Measurements from ENCODE around the gene FLVCR2.

The FLVCR2 gene

DNA sequence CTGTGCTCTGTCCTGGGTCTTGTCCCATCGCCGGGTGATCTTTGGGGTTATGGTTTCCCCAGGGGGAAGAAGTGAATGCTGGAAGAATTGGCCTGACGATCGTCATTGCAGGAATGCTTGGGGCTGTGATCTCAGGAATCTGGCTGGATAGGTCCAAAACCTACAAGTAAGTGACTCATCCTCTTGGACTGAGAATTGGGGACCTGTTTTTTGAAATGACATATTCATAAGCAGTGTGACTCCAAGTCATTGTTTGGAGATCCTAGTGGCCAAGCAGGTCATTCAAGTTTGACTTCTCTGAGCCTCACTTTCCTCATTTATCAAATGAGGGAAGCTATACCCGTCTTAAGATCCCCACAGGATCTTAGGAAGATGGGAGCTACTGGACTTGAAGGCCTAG, 56.4 kb downstream of the FLVCR2 start:
- no peak for DNase-seq

DNA sequence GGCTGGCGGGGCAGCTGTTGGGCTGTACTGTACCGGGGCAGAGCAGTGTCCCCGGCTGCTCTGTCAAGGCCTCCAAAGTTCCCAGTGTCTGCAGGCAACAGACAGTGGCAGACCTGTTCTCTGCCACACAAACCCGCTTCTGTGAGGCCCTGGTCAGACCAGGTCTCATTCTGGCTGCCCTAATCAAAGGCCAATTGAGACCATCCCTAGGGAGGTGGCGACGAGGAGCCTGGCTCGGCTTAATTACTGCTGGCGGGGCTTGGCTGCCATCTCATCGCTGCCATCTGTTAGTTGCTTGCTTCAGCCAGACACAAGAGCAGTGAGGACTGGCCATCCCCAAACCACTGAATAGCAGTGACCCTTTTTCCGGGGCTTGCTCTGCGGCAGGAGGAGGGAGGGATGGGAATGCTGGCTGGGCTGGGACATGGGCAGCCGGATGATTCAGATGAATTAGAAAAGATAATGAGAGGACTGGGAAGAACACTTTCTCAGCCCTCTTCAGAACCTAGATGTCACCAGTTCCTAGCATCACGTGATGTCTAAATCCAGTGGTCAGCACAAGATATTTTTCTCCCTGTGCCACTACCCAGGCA, 57.8 kb downstream of the FLVCR2 start:
- peak; percentile 9 for DNase-seq

DNA sequence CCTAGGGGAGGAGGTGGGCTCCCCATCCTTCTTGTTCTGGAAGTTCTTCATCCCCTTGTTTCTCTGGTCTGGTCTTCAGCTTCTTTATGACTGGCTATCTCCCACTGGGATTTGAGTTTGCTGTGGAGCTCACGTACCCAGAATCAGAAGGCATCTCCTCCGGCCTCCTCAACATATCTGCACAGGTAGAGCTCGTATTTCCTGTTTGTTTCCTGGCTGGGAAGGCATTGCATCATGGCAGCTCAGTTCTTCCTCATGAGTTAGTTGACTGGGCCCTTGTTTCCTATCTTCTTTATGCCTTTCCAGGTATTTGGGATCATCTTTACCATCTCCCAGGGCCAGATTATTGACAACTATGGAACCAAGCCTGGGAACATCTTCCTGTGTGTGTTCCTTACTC, 62.5 kb downstream of the FLVCR2 start:
- DNase-seq: no peak

DNA sequence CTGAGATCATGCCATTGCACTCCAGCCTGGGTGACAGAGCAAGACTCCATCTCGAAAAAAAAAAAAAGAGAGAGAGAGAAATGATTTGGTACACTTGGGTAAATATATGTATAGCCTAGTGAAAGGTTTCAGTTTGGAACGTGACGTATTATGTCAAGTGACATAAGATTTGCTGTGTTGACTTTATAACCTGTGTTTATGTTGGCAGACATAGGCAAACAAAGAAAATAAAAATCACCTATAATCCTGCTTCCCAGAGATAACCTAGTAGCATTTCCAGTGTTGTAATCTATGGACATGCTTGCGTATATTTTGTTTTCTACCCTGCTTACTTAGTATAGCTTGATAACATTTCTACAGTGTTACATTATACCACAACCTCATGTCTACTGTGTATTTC, 65.6 kb downstream of the FLVCR2 start:
- no peak for DNase-seq

DNA sequence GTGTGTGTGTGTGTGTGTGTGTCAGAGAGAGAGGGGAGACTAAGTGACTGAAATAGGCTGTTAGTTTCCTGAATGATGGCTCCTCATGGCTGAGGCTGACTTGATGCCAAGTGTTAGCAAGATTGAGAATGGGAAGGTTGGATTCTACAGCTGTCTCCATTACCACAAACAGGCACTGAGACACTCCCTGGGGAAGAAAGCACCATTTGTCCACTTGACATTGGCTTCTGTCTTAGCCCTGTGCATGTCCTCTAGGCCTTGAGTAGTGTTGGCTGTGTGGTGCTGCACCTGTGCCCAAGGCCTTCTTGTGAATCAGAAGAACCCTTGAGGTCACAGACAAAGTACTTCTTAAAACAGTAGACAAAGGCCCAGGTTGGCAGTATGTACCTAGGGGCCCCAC, 66.6 kb downstream of the FLVCR2 start:
- no peak for DNase-seq

DNA sequence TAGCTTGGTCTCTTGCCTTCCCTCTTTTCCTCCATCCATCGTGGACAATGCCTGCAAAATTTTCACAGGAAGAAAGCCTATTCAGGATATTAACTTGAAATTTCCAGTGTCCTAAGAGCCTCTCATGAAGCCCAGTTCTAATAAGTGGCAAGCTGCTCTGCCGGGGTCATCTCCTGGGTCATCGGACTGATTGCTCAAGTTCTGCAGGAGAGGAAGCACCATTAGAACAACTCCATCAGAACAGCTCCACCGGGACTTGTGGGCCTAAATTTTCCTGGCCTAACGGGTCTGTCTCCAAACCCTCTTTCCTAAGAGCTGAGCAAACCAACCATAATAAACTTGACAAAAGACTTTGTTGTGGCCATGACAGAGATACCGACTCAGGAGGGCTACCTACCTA, 68.3 kb downstream of the FLVCR2 start:
- no peak for DNase-seq

DNA sequence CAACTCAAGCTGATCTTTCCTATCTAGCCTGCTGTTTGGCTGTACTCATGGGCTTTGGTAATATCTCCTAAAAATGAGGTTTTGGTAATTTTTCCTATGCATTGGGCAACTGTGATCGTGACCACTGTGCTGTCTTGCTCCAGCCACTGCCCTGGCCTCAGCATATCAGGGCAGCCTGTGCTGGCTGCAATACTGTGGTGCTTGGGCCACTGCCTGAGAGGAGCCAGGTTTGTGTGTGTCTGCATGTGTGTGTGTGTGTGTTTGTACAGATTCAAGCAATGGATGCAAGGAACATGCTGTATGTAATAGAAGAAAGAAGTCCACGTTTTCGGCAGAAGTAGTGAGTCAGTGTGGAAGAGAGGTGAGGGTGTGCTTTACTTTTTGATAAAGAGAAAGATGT, 69.2 kb downstream of the FLVCR2 start:
- no peak for DNase-seq

DNA sequence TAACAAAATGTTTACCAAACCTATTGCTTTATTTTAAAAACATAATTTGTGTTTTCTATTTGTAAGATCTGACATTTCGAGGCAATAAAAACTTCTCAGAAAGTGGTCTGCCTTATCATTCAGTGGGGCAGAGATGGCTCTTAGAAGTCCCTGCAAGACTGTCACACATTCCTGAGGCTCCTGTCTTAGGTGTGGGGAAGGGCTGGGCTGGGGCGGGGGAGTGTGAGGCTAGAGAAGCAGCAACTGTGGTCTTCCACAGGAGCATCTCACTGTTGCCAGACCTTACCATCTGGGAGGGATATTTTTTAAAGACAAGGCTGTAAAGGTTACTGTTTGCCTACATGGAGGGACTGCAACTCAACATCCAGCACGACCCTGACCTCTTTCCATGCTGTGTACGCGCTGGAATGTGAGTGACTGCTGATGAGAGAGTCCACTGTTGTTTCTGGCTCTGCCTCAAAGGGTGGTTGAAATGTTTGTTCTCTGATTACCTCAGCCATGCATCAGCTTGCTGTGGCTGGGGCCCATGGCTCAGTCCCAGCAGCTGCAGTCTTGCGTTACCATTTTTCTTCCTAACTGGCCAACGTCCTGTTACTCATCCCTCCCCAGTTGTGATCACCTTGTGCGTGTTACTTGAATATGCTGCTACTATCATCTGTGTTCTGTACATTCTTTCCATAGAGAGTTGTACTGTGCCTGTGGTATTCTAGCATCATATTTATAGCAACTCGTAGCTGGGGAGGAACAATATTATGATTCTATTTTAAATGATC, 69.8 kb downstream of the FLVCR2 start:
- no peak for DNase-seq

DNA sequence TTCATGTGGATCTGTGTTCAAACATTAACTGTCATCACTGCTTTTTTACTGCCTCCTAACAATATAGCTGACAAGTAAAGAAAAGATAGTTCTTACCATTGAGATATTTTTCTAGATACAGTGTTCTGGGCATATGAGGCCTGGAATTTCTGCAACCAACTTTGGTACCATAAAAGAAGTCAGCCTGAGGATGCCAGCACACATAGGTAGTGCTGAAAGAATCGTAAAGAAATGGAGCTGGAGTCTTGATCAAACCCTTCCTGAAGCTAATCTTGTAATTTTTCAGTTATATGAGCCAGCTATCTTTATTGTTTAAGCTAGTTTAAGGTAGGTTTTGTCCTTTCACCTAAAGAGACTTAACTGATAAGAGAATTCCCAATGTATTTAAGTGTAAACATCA, 70.9 kb downstream of the FLVCR2 start:
- no peak for DNase-seq

DNA sequence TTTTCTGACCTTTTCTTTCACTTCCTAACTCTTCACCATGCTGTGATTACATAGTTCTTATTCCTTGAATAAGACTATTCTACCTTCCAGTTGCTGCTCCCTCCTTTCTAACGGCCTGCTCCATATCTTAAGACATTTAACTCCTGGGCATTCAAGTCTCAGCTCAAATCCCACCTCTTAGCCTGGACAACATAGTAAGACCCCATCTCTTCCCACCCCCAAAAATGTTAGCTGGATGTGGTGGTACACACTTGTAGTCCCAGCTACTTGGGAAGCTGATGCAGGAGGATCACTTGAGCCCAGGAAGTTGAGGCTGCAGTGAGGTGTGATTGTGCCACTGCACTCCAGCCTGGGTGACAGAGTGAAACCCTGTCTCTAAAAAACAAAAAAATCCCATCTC, 71.4 kb downstream of the FLVCR2 start:
- no peak for DNase-seq

DNA sequence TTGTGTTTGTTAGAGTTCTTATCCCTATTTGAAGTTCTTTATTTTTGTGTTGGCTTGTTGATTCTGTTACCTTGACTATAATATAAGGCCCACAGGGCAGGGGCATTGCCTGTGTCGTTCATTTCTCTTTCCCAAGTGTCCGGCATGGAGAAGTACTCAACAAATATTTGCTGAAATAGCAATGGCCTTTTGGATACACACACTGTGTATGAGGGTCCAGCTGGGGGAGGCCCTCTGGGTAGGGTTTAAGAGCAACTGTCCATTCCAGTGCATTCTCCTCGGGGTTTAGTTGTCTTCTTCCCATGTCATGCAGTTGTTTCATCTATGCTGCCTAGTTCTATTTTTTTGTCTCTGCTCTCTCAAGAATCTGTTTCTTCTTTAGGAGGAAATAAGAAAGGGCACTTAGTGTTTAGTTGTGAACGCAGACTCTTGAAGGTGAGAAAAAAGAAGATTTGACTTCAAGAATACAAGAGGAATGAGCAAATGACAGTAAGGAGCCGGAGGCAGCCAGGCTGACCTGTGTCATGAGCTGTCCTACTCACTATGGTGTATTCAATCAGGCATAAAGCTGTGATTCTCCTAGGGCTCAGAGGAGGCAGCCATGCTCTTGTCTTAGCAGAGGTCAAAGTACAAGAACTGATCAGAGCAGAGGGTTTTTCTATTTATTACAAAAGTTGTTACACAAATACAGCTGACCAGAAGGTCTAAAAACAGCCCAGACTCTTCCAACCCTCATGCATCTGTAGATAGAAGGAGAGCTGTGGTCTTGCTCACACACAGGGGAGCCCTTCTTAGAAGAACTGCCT, 72.0 kb downstream of the FLVCR2 start:
- DNase-seq: no peak

DNA sequence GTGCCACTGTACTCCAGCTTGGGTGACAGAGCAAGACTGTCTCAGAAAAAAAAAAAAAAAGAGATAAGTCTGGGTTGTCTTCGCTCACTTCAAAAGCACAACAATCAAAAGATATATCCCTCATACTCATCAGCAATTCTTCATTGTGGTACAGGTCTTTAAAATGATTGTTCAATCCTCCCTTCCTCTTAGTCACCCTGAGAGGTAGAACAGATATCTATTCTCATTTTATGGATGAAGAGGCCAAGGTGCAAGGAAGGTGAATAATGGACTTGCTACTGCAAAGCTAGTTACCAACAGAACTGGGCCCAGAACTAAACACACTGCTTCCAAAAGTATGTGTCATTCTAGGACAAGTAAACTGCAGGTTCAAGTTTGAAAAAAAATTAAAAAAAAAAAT, 75.1 kb downstream of the FLVCR2 start:
- DNase-seq: no peak

DNA sequence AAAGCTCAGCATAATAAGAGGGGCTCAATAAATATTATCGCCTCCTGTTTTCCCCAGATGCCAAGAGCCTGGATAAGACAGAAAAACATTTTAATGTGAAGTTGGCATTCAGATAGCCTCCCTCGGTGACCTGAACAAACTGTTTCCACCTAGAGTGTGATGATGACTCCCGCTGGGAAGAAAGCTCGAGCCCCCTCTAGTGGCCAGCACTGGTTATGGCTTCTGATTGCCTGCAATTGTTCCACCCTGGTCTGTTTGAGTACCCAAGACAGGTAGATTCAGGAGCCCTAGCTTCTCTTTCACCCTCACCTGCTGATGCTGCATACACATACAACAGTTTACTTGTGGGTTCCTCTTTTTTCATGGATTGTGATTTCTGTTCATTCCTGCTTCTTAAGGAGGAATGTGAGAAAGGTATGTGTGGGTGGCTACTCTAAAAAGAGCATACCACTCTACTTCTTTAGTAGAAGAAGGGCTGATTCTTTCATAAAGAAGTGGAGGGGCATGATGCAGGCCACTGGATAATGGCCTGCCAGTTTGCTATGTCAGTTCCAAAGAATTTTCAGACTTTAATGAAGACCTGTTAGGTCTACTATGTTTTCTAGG, 75.8 kb downstream of the FLVCR2 start:
- peak; percentile 63 for DNase-seq

DNA sequence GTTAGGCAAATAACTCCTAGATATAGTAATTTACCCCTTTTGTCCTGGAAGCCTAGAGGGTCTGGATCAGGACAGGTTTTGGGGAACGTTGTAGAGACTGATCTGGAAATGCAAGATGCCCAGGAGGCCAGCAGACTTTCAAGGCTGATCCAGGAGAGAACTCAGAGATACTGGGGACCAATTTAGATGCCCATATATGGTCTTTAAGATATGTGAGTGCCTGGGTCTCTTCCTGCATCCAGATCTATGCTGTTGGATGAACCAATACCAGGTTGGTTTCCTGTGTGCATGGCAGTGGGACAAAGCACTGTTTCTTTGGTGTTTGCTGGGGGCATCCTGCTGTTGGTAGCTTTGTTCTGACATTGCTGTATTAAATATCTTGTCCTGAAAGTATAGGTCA, 76.8 kb downstream of the FLVCR2 start:
- no peak for DNase-seq

DNA sequence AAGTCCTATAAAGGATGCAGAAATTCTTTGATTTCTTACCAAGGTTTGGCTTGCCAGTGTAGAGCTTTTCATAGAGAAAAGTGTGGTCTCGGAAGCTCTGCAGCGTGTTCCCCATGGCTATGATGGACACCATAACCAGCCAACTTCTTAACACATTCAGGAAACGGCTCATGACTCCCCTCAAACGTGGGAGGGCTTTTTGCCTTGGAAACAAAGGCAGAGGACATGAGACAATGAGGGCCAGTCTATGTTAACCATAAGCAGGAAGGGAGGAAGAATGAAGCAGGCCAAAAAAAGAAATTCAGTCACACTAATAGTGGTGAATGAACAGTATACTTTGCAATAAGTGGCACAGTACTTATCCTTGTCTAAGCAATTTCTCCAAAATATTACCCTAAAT, 78.9 kb downstream of the FLVCR2 start:
- DNase-seq: no peak

DNA sequence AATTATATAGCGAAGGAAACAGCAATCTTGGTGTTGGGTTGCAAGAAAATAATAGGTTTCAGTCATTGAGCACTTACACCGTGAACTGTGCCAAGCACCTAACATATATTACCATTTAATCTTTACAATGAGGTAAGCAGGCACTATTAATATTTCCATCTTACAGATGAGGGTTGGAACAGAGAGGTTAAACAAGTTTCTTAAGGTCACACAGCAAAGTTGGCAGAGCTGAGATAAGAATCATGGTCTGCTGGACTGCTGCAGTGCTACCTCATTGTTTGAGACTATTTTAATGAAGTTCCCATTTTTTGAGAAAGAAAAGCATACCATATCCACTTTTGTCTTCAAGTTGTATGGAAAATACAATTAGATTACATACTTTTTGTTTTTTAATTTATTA, 80.5 kb downstream of the FLVCR2 start:
- no peak for DNase-seq

DNA sequence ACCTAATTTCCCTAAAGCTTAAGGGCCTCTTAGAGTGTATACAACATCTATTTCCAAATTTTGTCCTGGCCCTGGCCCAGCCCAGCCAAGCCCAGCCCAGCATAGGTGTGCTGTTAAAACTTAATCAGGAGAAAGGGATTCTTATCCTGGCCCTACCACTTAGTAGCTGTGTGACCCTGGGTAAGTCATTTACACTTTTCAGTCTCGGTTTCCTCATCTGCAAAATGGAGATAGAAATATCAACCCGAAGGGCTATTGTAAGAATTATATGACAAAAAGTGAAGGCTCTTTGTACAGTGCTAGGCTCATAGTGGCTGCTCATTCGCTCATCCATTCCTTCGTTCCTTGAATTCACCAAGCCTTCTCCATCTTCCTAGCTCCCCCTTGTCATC, 81.8 kb downstream of the FLVCR2 start:
- no peak for DNase-seq

DNA sequence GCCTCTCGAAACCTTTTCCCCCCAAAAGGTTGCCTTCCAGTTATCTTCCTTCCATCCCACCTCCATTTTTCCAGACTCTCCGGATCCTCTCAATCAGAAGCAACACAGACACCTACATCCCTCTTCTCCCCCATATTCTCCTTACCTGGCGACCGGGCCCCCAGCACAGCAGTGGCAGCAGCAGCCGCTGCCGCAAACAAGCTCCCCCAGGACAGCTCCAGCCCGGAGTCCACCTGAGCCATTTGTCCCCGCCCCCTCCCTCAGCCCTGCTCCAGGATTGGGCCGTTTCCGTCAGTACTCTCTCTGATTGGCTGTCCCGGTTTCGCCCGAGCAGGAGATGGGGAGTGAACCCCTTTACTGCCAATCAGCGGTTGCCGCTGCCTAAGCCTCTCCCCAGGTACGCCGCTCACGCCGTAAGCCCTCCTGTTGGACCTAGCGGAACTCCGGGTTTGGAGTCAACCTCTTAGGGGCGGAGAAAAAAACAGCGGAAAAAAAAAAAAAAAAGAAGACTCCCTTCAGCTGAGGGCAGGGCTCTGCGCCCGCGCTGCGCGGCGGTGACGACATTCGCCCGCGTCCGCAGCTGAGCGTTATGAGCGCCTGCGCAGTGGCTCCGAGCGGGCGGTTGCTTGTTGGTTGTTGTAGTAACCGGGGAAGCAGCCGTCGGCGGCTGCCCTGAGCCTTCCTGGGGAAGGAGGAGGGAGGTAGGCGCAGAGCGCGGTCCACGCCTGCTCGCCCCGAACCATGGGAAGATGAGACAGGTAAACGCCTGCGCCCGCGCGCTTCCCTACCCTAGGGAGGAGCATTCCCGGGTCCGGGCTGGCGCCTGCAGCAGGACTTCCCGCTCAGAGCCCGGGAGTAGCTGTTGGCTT, 82.4 kb downstream of the FLVCR2 start, which contains the start of the genes ERG28 and TTLL5:
TSS of gene ERG28 (minus strand) at position 247 of the 869 bp plus-strand sequence. CDS start 3,374 bp downstream, outside the sequence.
TSS of gene TTLL5 (plus strand) at position 617 of the 869 bp plus-strand sequence. CDS start 1,904 bp downstream, outside the sequence.
- DNase-seq: peak; percentile 100

DNA sequence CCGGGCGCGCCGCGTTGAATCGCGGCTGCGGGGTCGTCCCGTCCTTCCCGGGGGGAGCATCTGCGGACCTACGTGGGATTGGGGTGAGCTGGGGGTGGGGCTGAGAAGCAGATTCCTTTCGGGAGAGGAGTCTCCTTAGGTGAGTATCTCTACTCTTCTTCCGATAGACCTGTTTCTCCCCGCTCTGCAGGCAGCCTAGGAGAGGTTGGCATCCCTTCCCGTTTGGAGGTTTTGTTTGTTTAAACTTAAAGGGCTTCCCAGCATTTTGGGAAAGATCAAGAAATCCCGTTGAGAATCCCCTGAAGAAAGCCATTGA, 83.0 kb downstream of the FLVCR2 start:
- DNase-seq: no peak

DNA sequence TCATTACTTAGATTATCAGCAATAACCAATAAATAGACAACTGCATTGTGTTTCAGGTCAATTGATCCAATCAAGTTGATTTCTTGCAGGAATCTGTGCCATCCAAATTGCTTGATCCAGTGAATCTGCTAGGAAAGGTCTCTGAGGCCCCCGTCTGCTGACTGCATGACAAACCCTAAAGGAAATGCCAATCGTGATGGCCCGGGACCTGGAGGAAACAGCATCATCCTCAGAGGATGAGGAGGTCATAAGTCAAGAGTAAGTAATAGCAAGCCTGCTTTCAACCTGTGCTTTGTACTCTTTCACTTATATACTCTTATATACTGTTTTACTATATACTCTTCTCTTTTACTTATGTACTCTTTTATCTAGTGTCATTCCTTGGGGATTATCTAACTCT, 84.5 kb downstream of the FLVCR2 start:
- DNase-seq: no peak

DNA sequence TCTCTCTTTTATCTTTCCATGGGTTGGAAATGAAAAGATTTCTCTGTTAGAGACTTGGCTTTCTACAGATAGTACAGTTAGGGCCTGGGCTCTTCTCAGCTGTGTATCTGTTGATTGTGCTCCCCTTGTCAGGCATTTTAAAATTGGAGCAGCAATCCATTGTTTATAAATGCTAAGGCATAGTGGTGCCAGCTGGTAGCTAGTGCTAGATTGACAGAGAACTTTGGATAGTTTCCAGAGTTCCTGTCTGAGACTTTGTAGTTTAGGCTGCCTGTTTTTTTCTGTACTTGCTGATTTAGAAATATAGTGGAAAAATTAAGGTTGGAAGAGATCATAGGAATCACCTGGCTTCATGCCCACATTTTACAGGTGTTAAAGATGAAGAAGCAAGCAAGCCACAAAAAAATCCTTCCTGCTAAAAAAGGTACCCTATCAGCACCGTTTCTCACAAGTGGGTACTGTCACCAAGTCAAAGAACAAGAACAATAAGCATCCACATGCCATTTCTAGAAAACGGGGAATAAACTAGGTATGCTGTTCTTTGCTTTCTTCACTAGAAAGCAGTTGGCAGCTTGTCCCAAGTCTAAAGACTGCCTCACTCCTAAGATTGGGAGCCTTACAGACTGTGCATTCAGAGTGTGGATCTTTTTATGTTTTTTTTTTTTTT, 88.8 kb downstream of the FLVCR2 start:
- peak; percentile 27 for DNase-seq

DNA sequence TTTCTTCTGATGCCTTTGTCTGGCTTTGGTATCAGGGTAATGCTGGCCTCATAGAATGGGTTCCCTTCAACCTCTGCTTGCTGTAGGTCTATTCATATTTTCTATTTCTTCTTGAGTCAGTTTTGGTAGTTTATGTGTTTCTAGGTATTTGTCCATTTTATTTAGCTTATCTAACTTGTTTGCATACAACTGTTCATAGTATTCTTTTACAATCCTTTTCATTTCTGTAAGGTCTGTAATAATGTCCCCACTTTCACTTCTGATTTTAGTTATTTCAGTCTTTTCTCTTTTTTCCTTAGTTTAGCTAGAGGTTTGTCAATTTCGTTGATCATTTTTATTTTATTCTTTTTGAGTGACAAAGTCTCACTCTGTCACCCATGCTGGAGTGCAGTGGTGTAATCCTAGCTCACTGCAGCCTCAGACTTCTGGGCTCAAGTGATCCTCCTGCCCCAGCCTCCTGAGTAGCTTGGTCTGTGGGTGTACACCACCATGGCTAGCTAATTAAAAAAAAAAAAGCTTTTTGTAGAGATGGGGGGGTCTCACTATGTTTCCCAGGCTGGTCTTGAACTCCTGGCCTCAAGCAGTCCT, 94.3 kb downstream of the FLVCR2 start:
- DNase-seq: no peak

Measured in NCI-H1105 treated with DMSO at 0.1 percent for 48 hours (cell line).